ENCODE data around the gene TAC4. TPM values are rescaled to one million over a fixed set of nuclear protein-coding genes. Genes with fewer than 3 reads are reported as not detected.
"Not testable (repeated sequence)": the region's sequence is repeated elsewhere in the genome, so short reads cannot be mapped to it uniquely, and the experiment has no call there.

The TAC4 gene
- total RNA-seq, 1 donor from 2014 or later: not detected

DNA sequence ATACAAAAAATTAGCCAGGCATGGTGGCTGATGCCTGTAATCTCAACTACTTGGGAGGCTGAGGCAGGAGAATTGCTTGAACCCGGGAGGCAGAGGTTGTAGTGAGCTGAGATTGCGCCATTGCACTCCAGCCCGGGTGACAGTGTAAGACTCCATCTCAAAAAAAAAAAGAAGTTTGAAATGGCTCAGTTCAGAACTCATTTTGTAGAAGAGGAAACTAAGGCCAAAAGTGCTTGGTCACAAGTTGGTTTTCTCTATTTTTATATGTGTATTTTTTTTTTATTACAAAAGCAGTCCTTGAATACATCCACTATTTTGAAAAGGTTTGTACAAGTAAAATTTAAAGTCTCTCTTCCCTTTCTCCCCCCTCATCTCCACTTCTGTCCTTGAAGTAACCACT, 5.5 kb downstream of the TAC4 start:
- no peak for DNase-seq

DNA sequence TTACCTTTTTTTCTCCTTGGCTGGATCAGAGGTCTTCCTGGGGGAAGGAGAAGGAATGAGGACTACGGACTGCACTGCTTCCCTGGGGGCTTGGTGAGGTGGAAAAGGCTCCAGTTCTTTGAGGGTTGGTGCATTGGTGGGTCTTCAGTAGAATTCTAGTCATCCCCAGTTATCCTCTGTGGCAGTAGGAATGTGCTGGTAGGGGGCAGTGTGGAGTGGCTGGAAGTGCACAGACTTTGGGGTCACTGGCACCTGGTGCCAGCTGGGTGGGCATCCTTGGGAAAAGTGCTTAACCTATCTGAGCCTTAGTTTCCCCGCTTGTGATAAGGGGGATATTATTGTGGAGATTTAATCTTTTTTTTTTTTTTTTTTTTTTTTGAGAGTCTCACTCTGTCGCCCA, 6.3 kb downstream of the TAC4 start:
- DNase-seq: no peak

- no peak for DNase-seq
These were observed 8.4 kb downstream of the TAC4 start for GRCh38 chr17:49839455-49839854.

- no peak for DNase-seq
These were observed 11.5 kb downstream of the TAC4 start for GRCh38 chr17:49836111-49837030.

- DNase-seq: no peak
These were observed 12.4 kb downstream of the TAC4 start for GRCh38 chr17:49835472-49835871.

GRCh38 chr17:49834118-49834743, 13.6 kb downstream of the TAC4 start:
- DNase-seq: no peak

- DNase-seq: no peak
These were observed 14.8 kb downstream of the TAC4 start for GRCh38 chr17:49832840-49833599.

GRCh38 chr17:49830605-49831004, 17.3 kb downstream of the TAC4 start:
- no peak for DNase-seq

DNA sequence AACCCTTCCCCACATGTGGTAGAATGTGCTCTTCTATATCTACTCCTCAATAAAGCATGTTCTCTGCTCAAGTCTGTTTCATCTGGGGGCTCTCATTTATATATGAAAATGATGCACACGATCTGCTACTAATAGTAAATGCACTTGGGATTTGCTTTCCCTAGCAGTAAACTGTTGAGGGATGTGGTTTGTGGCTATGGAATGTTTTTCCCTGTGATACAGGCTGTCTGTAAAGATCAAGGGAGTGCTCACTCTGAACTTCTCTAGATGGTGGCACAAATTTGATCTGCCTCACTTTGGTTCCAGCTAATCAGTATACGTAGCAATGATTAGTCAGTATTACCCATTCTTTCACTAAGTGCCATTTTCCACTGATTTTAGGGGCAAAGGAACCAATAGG, 18.8 kb downstream of the TAC4 start:
- no peak for DNase-seq

DNA sequence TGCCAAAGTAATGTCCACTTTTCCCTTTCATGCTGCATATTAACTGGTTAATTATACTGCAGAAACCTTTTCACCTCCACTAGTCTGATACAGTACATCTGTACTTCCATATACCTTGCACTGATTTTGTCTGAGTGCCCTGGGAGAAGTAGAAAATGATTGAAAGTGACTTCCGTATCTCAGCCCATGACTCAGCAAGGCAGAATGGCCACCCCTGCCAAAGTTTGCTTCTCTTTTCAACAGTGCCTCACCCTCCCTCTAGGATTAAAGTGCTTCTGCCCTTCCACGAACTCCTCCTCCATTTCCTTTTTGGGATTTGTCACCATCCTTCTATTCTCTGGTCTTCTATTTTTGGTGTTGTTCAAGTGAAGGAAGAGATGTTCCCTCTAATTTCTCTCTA, 19.5 kb downstream of the TAC4 start:
- not testable (repeated sequence) for DNase-seq

- no peak for DNase-seq
These were observed 22.2 kb downstream of the TAC4 start for GRCh38 chr17:49825645-49826044.

GRCh38 chr17:49823614-49824013, 24.3 kb downstream of the TAC4 start:
- no peak for DNase-seq

GRCh38 chr17:49822829-49823228, 25.0 kb downstream of the TAC4 start:
- DNase-seq: peak; percentile 56

- DNase-seq: no peak
These were observed 26.0 kb downstream of the TAC4 start for GRCh38 chr17:49821916-49822315.

GRCh38 chr17:49821466-49821865, 26.4 kb downstream of the TAC4 start:
- DNase-seq: no peak

DNA sequence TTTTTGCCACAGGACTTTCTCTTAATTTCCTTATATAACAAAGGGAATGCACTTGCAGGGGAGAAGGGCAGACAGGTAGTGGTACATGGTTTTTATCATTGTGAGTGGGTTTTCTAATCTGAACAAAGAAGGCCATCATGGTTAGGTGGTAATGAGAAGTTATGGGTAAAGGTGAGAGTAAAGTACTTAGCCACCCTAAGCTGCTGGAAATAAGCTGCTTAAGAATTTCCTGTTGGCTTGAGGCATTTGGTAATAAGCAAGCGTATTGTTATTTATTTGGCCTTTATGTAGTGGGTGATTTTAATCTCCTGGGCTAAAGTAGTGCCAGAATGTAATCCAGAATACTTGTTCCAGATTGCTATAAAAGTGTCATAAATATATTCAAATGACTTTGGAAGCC, 27.1 kb downstream of the TAC4 start:
- DNase-seq: no peak

- DNase-seq: no peak
These were observed 28.2 kb downstream of the TAC4 start for GRCh38 chr17:49819651-49820050.

DNA sequence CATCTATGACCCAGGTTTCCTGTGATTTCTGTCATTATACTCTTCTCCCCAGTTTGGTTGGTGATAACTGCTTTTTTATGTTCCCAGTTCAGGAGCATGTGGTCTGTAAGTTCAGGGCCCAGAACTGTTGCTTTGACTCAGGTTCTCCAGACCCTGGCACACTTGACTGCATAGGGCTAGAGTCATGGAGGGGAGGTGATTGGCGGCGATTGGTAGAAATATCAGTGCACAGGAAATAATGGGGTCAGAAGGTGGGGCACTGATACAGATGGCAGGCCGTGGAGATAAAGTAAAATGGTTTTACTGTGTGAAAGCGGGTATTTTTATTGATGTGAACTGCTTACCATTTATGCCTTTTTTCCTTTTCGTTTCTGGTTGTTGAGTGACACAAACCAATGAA, 28.7 kb downstream of the TAC4 start:
- DNase-seq: no peak

- no peak for DNase-seq
These were observed 29.9 kb downstream of the TAC4 start for GRCh38 chr17:49817993-49818392.

- DNase-seq: peak; percentile 58
These were observed 32.0 kb downstream of the TAC4 start for GRCh38 chr17:49815761-49816281.

- DNase-seq: no peak
These were observed 32.9 kb downstream of the TAC4 start for GRCh38 chr17:49814781-49815529.

DNA sequence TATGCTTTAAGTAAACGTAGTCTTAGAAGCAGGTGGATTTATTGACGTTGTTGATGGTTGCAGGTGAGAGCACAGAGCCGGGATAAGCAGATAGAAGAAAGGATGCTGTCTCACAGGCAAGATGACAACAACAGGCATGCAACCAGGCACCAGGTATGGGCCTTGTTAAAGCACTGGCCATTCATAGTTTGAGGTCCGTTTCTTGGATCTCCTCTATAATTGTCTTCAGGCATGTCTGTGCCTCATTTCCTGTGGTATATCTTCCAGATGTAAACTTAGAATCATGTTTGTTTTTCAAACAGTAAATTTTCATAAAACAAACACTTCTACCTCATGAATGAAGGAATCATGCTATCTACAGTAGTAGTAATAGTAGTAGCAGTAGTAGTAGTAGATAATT, 38.8 kb downstream of the TAC4 start:
- DNase-seq: no peak

All from tongue (tissue), 2 donors.